H1 (cell line): ENCODE results near the gene GIT1. TPM values are rescaled to one million over a fixed set of nuclear protein-coding genes. Genes with fewer than 3 reads are reported as not detected.

Experiments
- ATF3 ChIP-seq: IDR thresholded peaks from 2 replicates; pipeline ENCODE4 v1.6.1; 2011; ENCODE audit warnings: low read depth, mild to moderate bottlenecking, low read length; ENCODE audit not compliant: insufficient read depth
- CBX5 ChIP-seq: fragments of 300-800, 300-1000 bp; sonication (generic); IDR thresholded peaks from 2 replicates; pipeline ENCODE4 v1.7.1; 2016; ENCODE audit warnings: antibody characterized with exemption, low read length, low read depth
- CTCF ChIP-seq, 3 experiments: IDR thresholded peaks; 1 replicate in 2 of 3; 2 replicates in 1 of 3; pipeline versions ENCODE4 v1.5.1 to v1.6.1; 2011; ENCODE audit warnings: low read length in 3 of 3, mild to moderate bottlenecking in 3 of 3, inconsistent platforms in 2 of 3, low read depth in 1 of 3, moderate library complexity in 1 of 3; ENCODE audit not compliant: insufficient read depth in 1 of 3; ENCODE audit errors: control extremely low read depth in 1 of 3
- E2F6 ChIP-seq: IDR thresholded peaks from 2 replicates; pipeline ENCODE4 v1.6.1; 2012; ENCODE audit warnings: inconsistent platforms
- EGR1 ChIP-seq: IDR thresholded peaks from 2 replicates; pipeline ENCODE4 v1.6.1; 2011; ENCODE audit warnings: low read depth, low read length, borderline replicate concordance
- EP300 ChIP-seq, 2 experiments: IDR thresholded peaks; 1 replicate in 1 of 2; 2 replicates in 1 of 2; pipeline ENCODE4 v1.6.1; 2011 to 2012; ENCODE audit warnings: low read depth in 2 of 2, low read length in 2 of 2, mild to moderate bottlenecking in 2 of 2, borderline replicate concordance in 1 of 2, inconsistent platforms in 1 of 2, moderate library complexity in 1 of 2
- GTF2F1 ChIP-seq: IDR thresholded peaks from 2 replicates; pipeline ENCODE4 v1.6.1; 2012; ENCODE audit warnings: low read depth, low read length, improper control_type of control experiment, borderline replicate concordance
- HDAC2 ChIP-seq, 2 experiments: fragments of 300-600 bp in 1 of 2; sonication (generic) in 1 of 2; IDR thresholded peaks; 2 replicates each; pipeline ENCODE4 v1.6.1; 2011 to 2012; ENCODE audit warnings: low read depth in 2 of 2, low read length in 2 of 2, mild to moderate bottlenecking in 2 of 2, moderate library complexity in 2 of 2, borderline replicate concordance in 1 of 2, inconsistent platforms in 1 of 2
- MAX ChIP-seq: IDR thresholded peaks from 2 replicates; pipeline ENCODE4 v1.6.1; 2012; ENCODE audit warnings: inconsistent platforms
- RBBP5 ChIP-seq: IDR thresholded peaks from 2 replicates; pipeline ENCODE4 v1.7.1; 2012; ENCODE audit warnings: low read depth, mild to moderate bottlenecking, inconsistent platforms, low read length, moderate library complexity, borderline replicate concordance
- RFX5 ChIP-seq: IDR thresholded peaks from 2 replicates; pipeline ENCODE4 v1.6.1; 2011; ENCODE audit warnings: low read depth, low read length, improper control_type of control experiment, borderline replicate concordance
- SIN3A ChIP-seq, 2 experiments: IDR thresholded peaks in 1 of 2; conservative IDR thresholded peaks in 1 of 2; 2 replicates each; pipeline ENCODE4 v1.6.1; 2011 to 2012; ENCODE audit warnings: low read length in 2 of 2, improper control_type of control experiment in 1 of 2, low read depth in 1 of 2, mild to moderate bottlenecking in 1 of 2
- SP1 ChIP-seq: IDR thresholded peaks from 2 replicates; pipeline ENCODE4 v1.6.1; 2011; ENCODE audit warnings: low read depth, low read length
- SP2 ChIP-seq: IDR thresholded peaks from 2 replicates; pipeline ENCODE4 v1.6.1; 2012; ENCODE audit warnings: mild to moderate bottlenecking, low read length, inconsistent platforms
- SRF ChIP-seq: IDR thresholded peaks from 2 replicates; pipeline ENCODE4 v1.6.1; 2011; ENCODE audit warnings: mild to moderate bottlenecking, low read depth, low read length, moderate library complexity
- TAF1 ChIP-seq: IDR thresholded peaks from 2 replicates; pipeline ENCODE4 v1.6.1; 2011; ENCODE audit warnings: mild to moderate bottlenecking, low read depth, low read length
- TBP ChIP-seq: IDR thresholded peaks from 2 replicates; pipeline ENCODE4 v1.6.1; 2011; ENCODE audit warnings: low read depth, low read length, improper control_type of control experiment
- YY1 ChIP-seq: IDR thresholded peaks from 2 replicates; pipeline ENCODE4 v1.6.1; 2011; ENCODE audit warnings: low read depth, mild to moderate bottlenecking, low read length
- polyA plus RNA-seq, 7 experiments: library from polyadenylated mRNA; depleted of rRNA in 3 of 7; stranded (reverse) in 5 of 7; unstranded in 2 of 7; fragments of >200 nt in 5 of 7; fragments of 200-250 nt in 2 of 7; gene quantifications; 1 replicate in 5 of 7; 2 replicates in 1 of 7; 4 replicates in 1 of 7; pipeline versions ENCODE4 v1.2.1 to v1.2.3, GENCODE V29; 2011 to 2013; ENCODE audit warnings: missing spikeins in 2 of 7, mixed read lengths in 2 of 7
- total RNA-seq: library from RNA; stranded (reverse); fragmentation: NEBNext Ultra II Directional; extraction: Animal tissue kit (Norgen Biotek cat#: 25700); gene quantifications from 2 replicates; pipeline ENCODE4 v1.2.1, GENCODE V29; 2021

The GIT1 gene
- total and polyA plus RNA-seq, 2 of the 8 experiments (the other 6 are each of a cell fraction or from before 2014, with no cell fraction given) = 62.4 to 63.0 TPM

GRCh38 chr17:29591737-29592608, 2.5 kb upstream of the GIT1 start (continued):
- TF ChIP-seq CBX5 (no peak), SP1 (peak; percentile 34; the same call in 1 of the 2 replicates), EGR1 (peak; percentile 58), SIN3A (conservative IDR thresholded peaks at IDR 0.05 in 1 of 2, IDR thresholded peaks at IDR 0.05 in 1 of 2; ENCODE audit: low read depth in 1 of 2, low read length in 2 of 2) (peak; percentile 62 to 92; a peak in 2 of 4 replicates), RBBP5 (no peak), SRF (0 out of 2 replicates have a peak, but pooled peaks have one; percentile 15), RFX5 (no peak), EP300 (IDR thresholded peaks at IDR 0.05; ENCODE audit: borderline replicate concordance in 1 of 2, low read depth in 2 of 2, low read length in 2 of 2) (no peak), TAF1 (0 out of 2 replicates have a peak, but pooled peaks have one; percentile 41), HDAC2 (IDR thresholded peaks at IDR 0.05; ENCODE audit: borderline replicate concordance in 1 of 2, low read depth in 2 of 2, low read length in 2 of 2) (0 out of 4 replicates have a peak, but pooled peaks of 1 of the 2 experiments have one; percentile 14), GTF2F1 (no peak), TBP (no peak), ATF3 (no peak), CTCF (IDR thresholded peaks at IDR 0.05; ENCODE audit: control extremely low read depth in 1 of 3, insufficient read depth in 1 of 3, low read depth in 1 of 3, low read length in 3 of 3) (peak; percentile 89 to 96 (median 94)), SP2 (no peak), E2F6 (peak; percentile 33; the same call in 1 of the 2 replicates), MAX (peak; percentile 90), YY1 (peak; percentile 34; the same call in 1 of the 2 replicates)
